OCI-LY3 (cell line): ENCODE data around the gene TFPI.

ENCODE experiments used
- H2AFZ ChIP-seq: fragments of 200-600, 300-600 bp; shearing (Covaris generic); 2 replicates; pipeline ENCODE4 v1.6.0; 2014; ENCODE audit warnings: antibody characterized with exemption, low read depth, low read length
- H3K27ac ChIP-seq: fragments of 200-600, 300-600 bp; sonication (generic); 2 replicates; pipeline ENCODE4 v1.5.1; 2014; ENCODE audit warnings: mild to moderate bottlenecking, low read length, moderate library complexity, mixed read lengths
- H3K27me3 ChIP-seq: fragments of 200-600, 300-600 bp; sonication (generic); 2 replicates; pipeline ENCODE4 v1.6.1; 2014; ENCODE audit warnings: low read depth, low read length, mixed read lengths
- H3K36me3 ChIP-seq: fragments of 200-600, 300-600 bp; sonication (generic); replicated peaks from 2 replicates; pipeline ENCODE3; 2014; ENCODE audit warnings: low read depth, low read length, mixed read lengths
- H3K4me1 ChIP-seq: fragments of 300-600, 200-600 bp; sonication (generic); 2 replicates; pipeline ENCODE4 v1.6.1; 2014; ENCODE audit warnings: low read length, mixed read lengths
- H3K4me2 ChIP-seq: fragments of 200-600, 300-600 bp; sonication (generic); 2 replicates; pipeline ENCODE4 v1.6.1; 2014; ENCODE audit warnings: low read length, mixed read lengths
- H3K4me3 ChIP-seq: fragments of 300-600, 200-600 bp; sonication (generic); 2 replicates; pipeline ENCODE4 v1.5.1; 2014; ENCODE audit warnings: antibody characterized with exemption, mild to moderate bottlenecking, low read length, moderate library complexity
- H3K79me2 ChIP-seq: fragments of 300-600, 200-600 bp; shearing (Covaris generic); 2 replicates; pipeline ENCODE4 v1.6.1; 2014; ENCODE audit warnings: mild to moderate bottlenecking, low read length, mixed read lengths
- H3K9ac ChIP-seq: fragments of 300-600, 200-600 bp; shearing (Covaris generic); 2 replicates; pipeline ENCODE4 v1.6.0; 2014; ENCODE audit warnings: mild to moderate bottlenecking, low read length, moderate library complexity
- H3K9me3 ChIP-seq: fragments of 200-600, 300-600 bp; shearing (Covaris generic); 2 replicates; pipeline ENCODE4 v1.6.1; 2014; ENCODE audit warnings: low read length, mixed read lengths; ENCODE audit not compliant: insufficient read depth
- H4K20me1 ChIP-seq: fragments of 200-600, 300-600 bp; sonication (generic); 2 replicates; pipeline ENCODE4 v1.6.1; 2016; ENCODE audit warnings: low read length, mixed read lengths; ENCODE audit not compliant: insufficient read depth
- EZH2phosphoT487 ChIP-seq: fragments of 200-600 bp; shearing (Covaris generic); IDR thresholded peaks from 2 replicates; pipeline ENCODE4 v1.6.1; 2018; ENCODE audit warnings: antibody characterized with exemption, mixed run types, low read depth
- TF ChIP-seq, protein P1 (sequence below): fragments of 200-600, 300-600 bp; sonication (generic); IDR thresholded peaks from 2 replicates; pipeline ENCODE4 v1.5.1; 2014; ENCODE audit warnings: antibody characterized with exemption, low read length, low read depth

Gene TFPI

DNA sequence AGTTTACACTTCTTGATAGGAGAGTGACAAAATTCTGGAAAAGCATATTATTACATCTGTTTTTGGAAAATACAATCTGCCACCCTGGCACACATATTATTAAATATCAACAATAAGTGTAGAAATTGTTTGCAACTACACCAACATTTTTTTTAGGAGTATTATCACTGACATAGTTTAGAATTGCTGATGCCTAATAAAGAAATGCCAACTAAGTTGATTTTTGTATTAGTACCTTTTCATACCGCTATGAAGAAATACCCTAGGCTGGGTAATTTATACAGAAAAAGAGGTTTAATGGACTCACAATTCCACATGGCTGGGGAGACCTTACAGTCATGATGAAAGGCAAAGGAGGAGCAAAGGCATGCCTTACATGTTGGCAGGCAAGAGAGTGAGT is 35.9 kb upstream of the TFPI start:
- H3K9ac ChIP-seq, result no peak overlapping the region
- no peaks in the 10 kb centered on the region for H3K36me3 ChIP-seq
- no peak overlapping the region for H3K27ac ChIP-seq
- no peak overlapping the region for H2AFZ ChIP-seq
- peaks cover 5% of the 10 kb centered on the region for H3K4me1 ChIP-seq
- no peak for TF ChIP-seq EZH2phosphoT487
- TF ChIP-seq, protein P1, sequence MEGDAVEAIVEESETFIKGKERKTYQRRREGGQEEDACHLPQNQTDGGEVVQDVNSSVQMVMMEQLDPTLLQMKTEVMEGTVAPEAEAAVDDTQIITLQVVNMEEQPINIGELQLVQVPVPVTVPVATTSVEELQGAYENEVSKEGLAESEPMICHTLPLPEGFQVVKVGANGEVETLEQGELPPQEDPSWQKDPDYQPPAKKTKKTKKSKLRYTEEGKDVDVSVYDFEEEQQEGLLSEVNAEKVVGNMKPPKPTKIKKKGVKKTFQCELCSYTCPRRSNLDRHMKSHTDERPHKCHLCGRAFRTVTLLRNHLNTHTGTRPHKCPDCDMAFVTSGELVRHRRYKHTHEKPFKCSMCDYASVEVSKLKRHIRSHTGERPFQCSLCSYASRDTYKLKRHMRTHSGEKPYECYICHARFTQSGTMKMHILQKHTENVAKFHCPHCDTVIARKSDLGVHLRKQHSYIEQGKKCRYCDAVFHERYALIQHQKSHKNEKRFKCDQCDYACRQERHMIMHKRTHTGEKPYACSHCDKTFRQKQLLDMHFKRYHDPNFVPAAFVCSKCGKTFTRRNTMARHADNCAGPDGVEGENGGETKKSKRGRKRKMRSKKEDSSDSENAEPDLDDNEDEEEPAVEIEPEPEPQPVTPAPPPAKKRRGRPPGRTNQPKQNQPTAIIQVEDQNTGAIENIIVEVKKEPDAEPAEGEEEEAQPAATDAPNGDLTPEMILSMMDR, result no peak
- no peak overlapping the region for H3K4me3 ChIP-seq
- H3K27me3 ChIP-seq, result no peaks in the 10 kb centered on the region
- no peaks in the 10 kb centered on the region for H3K79me2 ChIP-seq
- no peaks in the 10 kb centered on the region for H4K20me1 ChIP-seq
- no peaks in the 10 kb centered on the region for H3K9me3 ChIP-seq
- no peak overlapping the region for H3K4me2 ChIP-seq

DNA sequence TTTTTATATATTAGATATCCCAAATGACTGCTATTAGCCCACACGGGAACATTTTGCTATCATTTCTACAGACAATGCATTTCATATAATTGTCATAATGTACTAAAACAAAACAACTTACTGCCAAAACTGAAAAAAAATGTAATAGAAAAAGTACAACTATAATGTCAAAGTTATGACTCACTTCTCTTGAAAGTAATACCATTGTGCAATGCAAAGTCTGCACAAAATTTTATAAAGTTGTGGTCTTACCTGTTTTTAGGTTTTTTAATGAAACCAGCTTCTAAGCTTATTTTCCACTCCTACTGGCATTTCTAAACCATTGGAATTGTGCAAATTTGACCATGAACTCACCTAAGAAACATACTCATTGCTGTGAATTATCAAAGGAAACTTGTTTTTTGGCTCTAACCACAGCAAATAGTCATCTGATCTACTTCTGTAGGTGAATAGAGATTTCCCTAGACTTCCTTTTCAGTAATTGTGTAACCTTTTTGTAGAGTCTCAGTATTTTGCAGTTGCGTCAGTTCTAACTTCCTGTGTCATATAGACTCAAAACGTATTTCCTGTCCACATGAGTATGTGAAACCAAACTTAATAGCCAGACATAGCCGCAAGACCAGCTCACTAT is 31.9 kb upstream of the TFPI start:
- Histone ChIP-seq H3K9me3 (no peaks in the 10 kb centered on the region), H3K79me2 (no peaks in the 10 kb centered on the region), H4K20me1 (no peaks in the 10 kb centered on the region), H3K4me1 (peaks cover 7% of the 10 kb centered on the region), H3K27me3 (no peaks in the 10 kb centered on the region), H2AFZ (peak overlapping the region; percentile 51; the same call in 1 of the 2 replicates), H3K9ac (no peak overlapping the region), H3K27ac (0 out of 2 replicates have a peak overlapping the region, but pooled peaks have one; percentile 20), H3K4me2 (no peak overlapping the region), H3K4me3 (no peak overlapping the region), H3K36me3 (no peaks in the 10 kb centered on the region)
- no peak for TF ChIP-seq EZH2phosphoT487
- TF ChIP-seq, protein P1, result no peak

DNA sequence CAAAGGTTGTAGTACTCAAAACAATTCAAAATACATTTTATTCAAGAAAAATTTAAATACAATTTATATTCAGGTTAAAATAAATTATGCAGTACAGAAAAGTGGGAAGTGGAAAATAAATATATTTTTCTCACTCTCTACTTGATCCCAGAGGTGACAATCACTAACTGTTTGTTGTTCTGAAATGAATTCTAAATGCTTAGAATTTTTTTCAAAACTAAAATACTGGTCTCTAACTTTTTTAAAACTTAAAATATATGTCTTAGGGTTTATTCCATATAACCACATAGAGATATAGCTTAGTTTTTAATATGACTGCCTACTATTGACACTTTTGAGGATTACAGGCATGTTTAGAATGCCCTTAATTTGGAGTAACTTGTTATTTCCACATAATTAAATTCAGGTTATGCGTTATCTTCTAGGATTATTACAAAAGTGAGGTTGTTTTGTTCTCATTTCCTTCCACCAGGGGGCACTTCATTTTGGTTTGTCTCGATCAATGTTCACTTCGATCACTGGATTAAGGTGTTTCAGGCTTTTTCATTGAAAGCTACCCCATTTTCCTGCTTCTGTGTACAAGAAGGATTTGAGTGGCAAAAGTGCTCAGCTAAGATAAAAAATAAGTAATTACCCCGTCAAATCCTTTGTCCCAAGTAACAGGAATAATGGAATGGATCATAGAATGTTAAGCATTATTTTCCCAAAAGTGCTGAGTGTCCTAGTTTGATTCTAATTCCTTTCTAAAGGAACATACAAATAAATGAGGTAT is 27.1 kb upstream of the TFPI start:
- H3K4me1 ChIP-seq, result peaks cover 6% of the 10 kb centered on the region
- H3K9me3 ChIP-seq, result no peaks in the 10 kb centered on the region
- H3K4me3 ChIP-seq, result peak overlapping the region; percentile 54
- peak overlapping the region; percentile 70 for H3K4me2 ChIP-seq
- no peaks in the 10 kb centered on the region for H4K20me1 ChIP-seq
- no peaks in the 10 kb centered on the region for H3K79me2 ChIP-seq
- H2AFZ ChIP-seq, result peak overlapping the region; percentile 92
- H3K27me3 ChIP-seq, result no peaks in the 10 kb centered on the region
- no peak overlapping the region for H3K27ac ChIP-seq
- H3K9ac ChIP-seq, result peak overlapping the region; percentile 35; the same call in 1 of the 2 replicates
- TF ChIP-seq, protein P1, result peak; percentile 79
- TF ChIP-seq EZH2phosphoT487, result no peak
- H3K36me3 ChIP-seq, result no peaks in the 10 kb centered on the region

DNA sequence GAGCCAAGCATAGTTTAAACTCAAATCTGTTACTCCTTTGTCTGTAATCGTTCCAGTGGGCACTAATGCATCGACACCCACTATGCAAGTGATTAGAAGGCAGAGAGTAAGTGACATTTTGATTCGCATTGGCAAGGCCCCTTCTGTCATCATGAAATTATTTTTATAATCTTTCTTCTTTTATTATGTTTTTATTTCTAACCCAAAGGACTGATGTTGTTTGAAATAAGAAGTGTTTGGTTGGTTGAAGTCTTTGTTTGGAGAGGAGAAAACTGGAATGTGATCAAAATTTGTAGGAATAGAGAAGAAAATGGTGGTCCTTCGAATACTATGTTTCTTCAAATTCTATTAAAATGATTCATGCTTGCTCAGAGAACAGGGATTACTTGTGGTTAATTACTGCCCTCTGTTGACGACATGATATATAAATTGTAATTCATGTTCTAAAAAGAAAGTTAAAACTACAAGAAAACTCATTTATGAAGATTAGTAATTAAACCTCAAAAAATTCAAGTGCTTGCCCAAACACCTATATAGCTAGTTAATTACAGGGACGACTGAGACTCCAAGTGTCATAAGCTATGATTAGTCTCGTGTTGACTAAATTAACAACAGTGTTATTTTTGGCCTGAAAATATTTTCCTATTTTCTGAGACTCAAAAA is 26.4 kb upstream of the TFPI start:
- Histone ChIP-seq H2AFZ (peak overlapping the region; percentile 59), H3K27me3 (no peaks in the 10 kb centered on the region), H3K79me2 (no peaks in the 10 kb centered on the region), H4K20me1 (no peaks in the 10 kb centered on the region), H3K36me3 (no peaks in the 10 kb centered on the region), H3K27ac (no peak overlapping the region), H3K4me1 (0 out of 2 replicates have a peak, but pooled peaks cover 3% of the 10 kb centered on the region), H3K4me2 (peak overlapping the region; percentile 70), H3K4me3 (peak overlapping the region; percentile 54), H3K9me3 (no peaks in the 10 kb centered on the region), H3K9ac (peak overlapping the region; percentile 35)
- TF ChIP-seq, protein P1, result peak; percentile 65
- TF ChIP-seq EZH2phosphoT487, result no peak
